ENCODE results near the gene COX18. TPM values are rescaled to one million over a fixed set of nuclear protein-coding genes. Genes with fewer than 3 reads are reported as not detected.

The COX18 gene
- total RNA-seq, 1 donor from 2014 or later, result 33.8 TPM

GRCh38 chr4:73080789-73081188 is 11.3 kb upstream of the COX18 start:
- DNase-seq (ENCODE audit: low read depth), result no peak
- Histone ChIP-seq H3K27me3 (ENCODE audit: control insufficient read depth, insufficient read depth, low read length) (no peaks in the 10 kb centered on the region), H3K4me3 (ENCODE audit: low read depth, low read length) (no peak overlapping the region), H3K36me3 (ENCODE audit: control insufficient read depth, insufficient read depth, low read length) (no peaks in the 10 kb centered on the region)
- TF ChIP-seq CTCF (IDR thresholded peaks at IDR 0.05; ENCODE audit: insufficient read depth, low read length, poor library complexity, severe bottlenecking), result no peak

DNA sequence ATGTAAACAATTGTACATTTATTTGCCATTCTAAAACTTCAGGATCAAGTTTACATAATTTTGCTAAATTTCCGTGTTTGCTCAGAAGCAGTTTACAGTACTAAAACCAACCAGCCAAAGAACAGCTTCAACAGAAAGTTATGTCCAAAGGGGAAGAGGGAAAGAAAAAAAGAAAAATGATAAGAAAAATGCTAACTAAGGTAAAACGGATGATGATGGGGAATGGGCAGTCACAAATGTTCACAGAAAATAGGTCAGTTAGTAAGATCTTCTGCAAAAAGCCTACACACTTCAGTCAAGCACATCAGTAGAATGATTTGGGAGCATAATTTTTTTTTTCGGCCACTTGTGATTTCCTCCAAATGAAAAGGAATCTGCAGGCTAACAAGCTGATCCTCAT is 6.3 kb upstream of the COX18 start:
- H3K4me3 ChIP-seq (ENCODE audit: low read depth, low read length), result no peak overlapping the region
- H3K27me3 ChIP-seq (ENCODE audit: control insufficient read depth, insufficient read depth, low read length), result no peaks in the 10 kb centered on the region
- no peak for TF ChIP-seq CTCF (IDR thresholded peaks at IDR 0.05; ENCODE audit: insufficient read depth, low read length, poor library complexity, severe bottlenecking)
- no peaks in the 10 kb centered on the region for H3K36me3 ChIP-seq (ENCODE audit: control insufficient read depth, insufficient read depth, low read length)
- DNase-seq (ENCODE audit: low read depth), result no peak

DNA sequence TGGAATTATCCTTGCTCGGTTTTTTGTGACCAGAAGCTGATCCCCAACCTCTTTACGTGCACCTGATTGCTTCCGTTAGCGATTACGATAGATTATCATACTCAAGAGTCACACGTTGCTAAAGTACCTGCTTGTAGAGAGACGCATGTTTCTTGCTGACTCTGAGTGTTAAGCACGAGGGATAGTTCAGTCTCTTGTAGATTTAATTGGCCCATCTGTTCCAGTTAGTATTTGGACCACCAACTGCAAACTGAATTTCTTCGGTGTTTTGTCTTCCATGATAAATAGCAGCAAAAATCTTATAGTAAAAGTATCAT is 516 bp upstream of the COX18 start:
- H3K36me3 ChIP-seq (ENCODE audit: control insufficient read depth, insufficient read depth, low read length), result no peaks in the 10 kb centered on the region
- peak overlapping the region; percentile 70 for H3K4me3 ChIP-seq (ENCODE audit: low read depth, low read length)
- no peaks in the 10 kb centered on the region for H3K27me3 ChIP-seq (ENCODE audit: control insufficient read depth, insufficient read depth, low read length)
- DNase-seq (ENCODE audit: low read depth), result no peak
- TF ChIP-seq CTCF (IDR thresholded peaks at IDR 0.05; ENCODE audit: insufficient read depth, low read length, poor library complexity, severe bottlenecking), result no peak

DNA sequence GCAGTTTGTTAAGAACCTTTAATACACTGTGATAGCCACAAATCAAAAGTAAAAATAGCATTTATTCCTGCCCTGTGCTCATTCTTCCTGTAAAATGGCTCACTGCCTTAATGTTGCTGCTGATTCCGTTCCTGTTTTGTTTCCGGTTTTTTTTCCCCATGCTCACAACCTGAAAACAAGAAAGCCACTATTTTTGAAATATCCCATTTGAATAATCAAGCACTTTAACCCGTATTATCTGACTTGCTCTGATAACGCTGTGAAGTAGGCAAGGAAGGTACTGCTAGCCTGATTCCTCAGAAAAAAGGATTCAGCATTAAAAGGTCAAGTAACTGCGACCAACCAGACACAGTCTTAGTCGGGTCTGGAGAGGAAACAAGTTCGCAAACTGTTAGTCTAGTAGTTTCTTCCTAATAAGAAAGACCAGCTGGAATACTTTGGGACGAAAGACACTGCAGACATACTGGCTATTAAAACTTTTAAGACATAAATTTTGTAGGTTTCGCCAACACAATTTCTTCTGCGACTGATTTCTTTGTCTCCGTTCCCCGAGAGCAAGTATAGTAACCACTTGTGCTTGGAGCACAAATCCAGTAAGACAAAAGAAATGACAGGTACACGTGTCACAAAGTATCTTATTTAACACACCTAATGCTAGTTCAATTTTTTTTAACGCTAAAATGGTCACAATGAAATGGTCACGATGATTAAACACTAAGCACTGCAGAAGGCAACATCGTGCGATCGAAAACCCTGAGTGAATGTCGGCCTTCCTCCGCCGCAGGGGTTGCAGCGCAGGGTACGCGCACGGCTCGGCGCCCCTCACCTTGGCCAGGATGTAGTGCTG is 802 bp downstream of the COX18 start:
- H3K27me3 ChIP-seq (ENCODE audit: control insufficient read depth, insufficient read depth, low read length), result no peaks in the 10 kb centered on the region
- H3K4me3 ChIP-seq (ENCODE audit: low read depth, low read length), result peak overlapping the region; percentile 70
- no peak for DNase-seq (ENCODE audit: low read depth)
- no peaks in the 10 kb centered on the region for H3K36me3 ChIP-seq (ENCODE audit: control insufficient read depth, insufficient read depth, low read length)
- no peak for TF ChIP-seq CTCF (IDR thresholded peaks at IDR 0.05; ENCODE audit: insufficient read depth, low read length, poor library complexity, severe bottlenecking)

DNA sequence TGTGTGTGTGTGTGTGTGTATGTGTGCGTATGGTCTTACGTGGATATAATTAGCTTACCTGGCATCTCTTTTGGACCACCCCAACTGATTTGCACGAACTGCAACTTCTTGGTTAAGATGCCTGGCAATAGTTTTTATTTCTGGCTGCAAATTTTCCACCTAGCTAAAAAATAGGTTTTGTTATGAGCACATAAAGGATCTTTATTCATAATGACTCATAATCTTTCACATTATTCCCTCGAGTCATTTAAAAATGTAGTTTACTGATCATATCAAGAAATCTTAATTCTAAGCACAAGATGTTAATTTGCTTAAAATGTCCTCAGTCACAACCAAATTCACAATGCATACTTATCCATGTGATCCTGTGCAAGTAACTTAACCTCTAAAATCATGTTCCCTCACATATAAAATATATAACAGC is 1.5 kb downstream of the COX18 start:
- DNase-seq (ENCODE audit: low read depth), result no peak
- Histone ChIP-seq H3K36me3 (ENCODE audit: control insufficient read depth, insufficient read depth, low read length) (no peaks in the 10 kb centered on the region), H3K27me3 (ENCODE audit: control insufficient read depth, insufficient read depth, low read length) (no peaks in the 10 kb centered on the region), H3K4me3 (ENCODE audit: low read depth, low read length) (peak overlapping the region; percentile 70)
- TF ChIP-seq CTCF (IDR thresholded peaks at IDR 0.05; ENCODE audit: insufficient read depth, low read length, poor library complexity, severe bottlenecking), result no peak

- DNase-seq (ENCODE audit: low read depth), result no peak
- H3K36me3 ChIP-seq (ENCODE audit: control insufficient read depth, insufficient read depth, low read length), result no peaks in the 10 kb centered on the region
Measured at GRCh38 chr4:73066928-73067327, 2.6 kb downstream of the COX18 start.

More at GRCh38 chr4:73066928-73067327, 2.6 kb downstream of the COX18 start:
- TF ChIP-seq CTCF (IDR thresholded peaks at IDR 0.05; ENCODE audit: insufficient read depth, low read length, poor library complexity, severe bottlenecking), result no peak
- no peak overlapping the region for H3K4me3 ChIP-seq (ENCODE audit: low read depth, low read length)
- no peaks in the 10 kb centered on the region for H3K27me3 ChIP-seq (ENCODE audit: control insufficient read depth, insufficient read depth, low read length)

Data from kidney epithelial cell (primary cell).